NOMO-1 treated with dmso at 0.1 percent for 144 hours (cell line): Measurements from ENCODE around the gene NADSYN1.
"Not testable (repeated sequence)": the region's sequence is repeated elsewhere in the genome, so short reads cannot be mapped to it uniquely, and the experiment has no call there.

Source experiments
- DNase-seq: peaks from one replicate; lab custom pipeline; 2025; ENCODE audit not compliant: unreplicated experiment; lab: John Stamatoyannopoulos, UW

The NADSYN1 gene

GRCh38 chr11:71453037-71453917 is at the start of gene NADSYN1:
Gene NADSYN1 (plus strand): TSS chr11:71453203. CDS start chr11:71453297, 94 bp downstream.
- peak; percentile 94 for DNase-seq

- no peak for DNase-seq
Measured at GRCh38 chr11:71404209-71404608, 48.8 kb upstream of the NADSYN1 start.

GRCh38 chr11:71406681-71407080 is 46.3 kb upstream of the NADSYN1 start:
- DNase-seq, result no peak

DNA sequence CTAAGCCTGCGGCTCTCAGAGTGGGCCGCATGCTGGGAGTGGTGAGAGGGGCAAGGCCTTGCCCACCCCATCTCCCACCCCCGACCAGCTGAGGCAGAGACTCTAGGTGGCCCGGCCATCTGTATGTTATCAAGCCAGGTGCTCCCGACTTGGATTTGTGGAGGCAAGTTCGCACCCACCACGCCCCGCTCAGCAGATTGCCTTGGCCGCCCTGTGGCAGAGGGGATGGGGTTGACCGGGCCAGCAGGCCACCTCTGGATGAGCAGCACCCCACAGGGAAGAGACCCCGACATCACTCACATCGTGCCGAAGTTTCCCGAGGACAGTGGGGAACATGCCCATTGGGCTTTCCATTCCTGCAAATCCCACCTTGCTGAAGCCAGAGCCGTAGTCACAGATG is 45.6 kb upstream of the NADSYN1 start:
- DNase-seq, result no peak

DNA sequence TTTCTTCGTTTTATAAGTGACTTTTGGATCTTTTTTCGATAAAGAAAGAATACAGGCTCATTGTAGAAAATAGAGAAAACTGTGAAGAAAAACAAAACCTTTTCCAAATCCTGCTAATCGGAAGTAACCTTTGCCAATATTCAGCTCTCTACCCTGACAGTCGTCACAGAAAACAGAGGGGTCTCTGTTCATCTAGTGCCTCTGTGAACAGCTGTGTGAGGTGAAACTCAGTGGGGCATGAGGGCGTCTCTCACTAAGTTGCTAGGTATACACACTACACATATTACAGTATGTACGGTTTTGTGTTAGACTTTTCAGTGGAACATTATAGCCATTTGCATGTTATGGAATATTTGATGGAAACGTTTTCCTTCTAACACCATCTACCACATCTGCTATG is 44.2 kb upstream of the NADSYN1 start:
- DNase-seq, result no peak

GRCh38 chr11:71410363-71410966 is 42.5 kb upstream of the NADSYN1 start:
- DNase-seq, result no peak

- no peak for DNase-seq
Measured at GRCh38 chr11:71414645-71415044, 38.4 kb upstream of the NADSYN1 start.

DNA sequence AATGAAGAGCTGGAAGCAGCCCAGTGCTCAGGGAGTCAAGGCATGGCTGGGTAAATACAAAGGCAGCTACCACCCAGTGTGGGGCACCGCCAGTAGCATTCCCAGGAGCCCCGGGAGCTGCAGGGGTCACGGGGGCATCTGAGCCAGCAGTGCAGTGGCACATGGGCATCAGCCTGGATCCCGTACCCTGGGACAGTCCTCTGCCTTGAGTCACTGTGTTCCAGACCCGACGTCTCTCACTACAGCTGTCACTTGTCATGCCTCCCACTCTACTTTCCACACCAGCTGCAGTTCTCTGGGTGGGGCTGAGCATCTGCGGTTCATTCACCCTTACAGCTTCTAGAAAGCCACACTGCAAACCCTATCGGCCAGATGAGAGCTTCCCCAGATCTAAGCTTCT is 34.4 kb upstream of the NADSYN1 start:
- no peak for DNase-seq

- DNase-seq, result no peak
Measured at GRCh38 chr11:71420455-71421241, 32.4 kb upstream of the NADSYN1 start.

- DNase-seq, result no peak
Measured at GRCh38 chr11:71421392-71421950, 31.5 kb upstream of the NADSYN1 start.

DNA sequence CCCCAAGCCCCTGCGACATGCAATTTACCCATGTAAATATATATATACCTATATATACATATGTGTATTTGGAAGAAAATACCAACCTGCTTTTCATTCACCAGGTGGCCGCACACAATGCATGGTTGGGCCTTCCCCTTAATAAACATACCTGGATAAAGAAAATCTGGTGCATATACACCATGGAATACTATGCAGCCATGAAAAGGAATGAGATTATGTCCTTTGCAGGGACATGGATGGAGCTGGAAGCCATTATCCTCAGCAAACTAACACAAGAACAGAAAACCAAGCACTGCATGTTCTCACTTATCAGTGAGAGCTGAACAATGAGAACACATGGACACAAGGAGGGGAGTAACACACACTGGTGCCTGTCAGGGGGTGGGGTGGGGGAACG is 30.7 kb upstream of the NADSYN1 start:
- not testable (repeated sequence) for DNase-seq

- DNase-seq, result no peak
Measured at GRCh38 chr11:71423181-71423790, 29.7 kb upstream of the NADSYN1 start.

GRCh38 chr11:71425409-71425808 is 27.6 kb upstream of the NADSYN1 start:
- DNase-seq, result no peak

DNA sequence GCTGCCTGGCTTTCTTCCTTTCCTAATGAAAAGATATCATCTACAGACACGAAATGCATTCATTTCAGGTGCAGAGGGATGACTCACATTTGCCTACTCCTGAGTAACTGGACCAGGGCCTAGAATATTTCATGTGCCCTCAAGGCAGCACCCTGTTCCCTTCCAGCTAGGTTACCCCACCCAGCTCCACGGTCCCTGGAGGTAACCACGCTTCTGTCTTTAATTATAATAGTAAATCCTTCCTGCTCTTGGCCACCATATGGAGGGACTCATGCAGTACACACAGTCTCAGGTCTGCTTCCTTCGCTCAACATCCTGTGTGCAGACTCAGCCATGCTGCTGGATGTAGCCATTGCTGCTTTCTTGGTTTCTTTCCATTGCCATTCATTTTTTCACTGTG is 27.1 kb upstream of the NADSYN1 start:
- DNase-seq, result no peak

- no peak for DNase-seq
Measured at GRCh38 chr11:71426413-71426812, 26.6 kb upstream of the NADSYN1 start.

DNA sequence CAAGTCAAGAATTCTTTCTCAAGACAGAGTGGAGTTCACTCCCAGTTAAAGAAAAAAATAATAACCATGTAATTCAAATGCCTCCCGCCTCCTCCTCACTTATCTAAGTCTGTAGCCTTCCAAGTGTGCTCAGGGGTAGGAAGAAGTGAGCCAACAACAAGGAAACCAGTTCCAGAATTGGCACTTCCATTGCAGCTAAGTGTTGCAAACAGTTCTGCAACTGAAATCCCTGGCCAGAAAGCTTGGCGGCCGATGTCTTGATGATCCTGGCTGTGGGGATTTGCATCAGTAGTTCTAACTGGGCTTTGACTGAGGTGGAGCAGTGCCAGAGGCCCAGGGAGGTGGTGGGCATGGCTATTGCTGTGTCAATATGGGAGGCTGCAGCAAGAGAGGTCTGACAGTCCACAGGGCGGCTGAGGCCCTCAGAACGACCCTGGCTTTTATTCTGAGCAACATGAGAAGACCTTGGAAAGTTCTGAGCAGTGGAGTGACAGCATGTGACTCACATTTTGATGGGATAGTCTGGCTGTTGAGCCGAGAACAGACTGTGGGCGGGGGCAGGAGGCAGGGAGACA is 24.1 kb upstream of the NADSYN1 start:
- DNase-seq, result no peak

- DNase-seq, result no peak
Measured at GRCh38 chr11:71429701-71430100, 23.3 kb upstream of the NADSYN1 start.

DNA sequence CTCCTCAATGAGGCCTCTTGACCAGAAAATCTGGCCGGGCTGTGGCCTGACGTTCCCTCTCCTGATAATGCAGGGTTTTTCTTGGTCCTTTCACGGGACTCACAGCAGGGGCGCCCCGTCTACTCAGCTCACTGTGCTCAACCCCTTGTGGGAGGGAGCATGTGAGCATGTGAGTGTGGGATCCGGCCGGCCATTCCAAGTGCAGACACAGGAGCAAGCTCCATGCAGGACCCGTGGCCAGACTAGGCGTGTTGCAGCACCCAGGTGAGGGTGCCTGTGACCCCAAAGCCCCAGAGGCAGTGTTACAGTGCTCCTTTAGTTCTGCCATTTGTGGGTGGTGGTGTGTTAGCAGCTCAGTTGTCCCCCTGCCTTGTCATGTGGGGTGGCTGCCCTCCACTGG is 22.8 kb upstream of the NADSYN1 start:
- no peak for DNase-seq

DNA sequence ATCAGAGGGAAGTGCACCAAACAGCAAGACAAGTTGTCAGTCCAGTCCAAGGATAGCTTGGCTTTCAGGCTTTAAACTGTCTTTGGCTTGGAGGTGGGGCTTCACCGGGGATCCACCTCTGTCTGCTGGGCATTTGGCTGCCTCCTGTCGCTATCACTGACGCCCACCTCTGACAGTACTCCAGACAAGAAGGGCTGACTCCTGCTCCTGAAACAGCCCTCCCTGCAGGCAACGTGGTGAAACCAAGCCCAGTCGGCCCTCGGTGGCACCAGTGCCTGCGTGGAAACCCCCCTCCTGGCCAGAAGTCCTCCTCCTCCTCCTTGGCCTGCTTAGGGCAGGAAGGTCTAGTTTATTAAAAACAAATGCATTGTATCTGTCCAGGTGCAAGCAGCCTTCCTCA is 21.7 kb upstream of the NADSYN1 start:
- DNase-seq, result no peak

GRCh38 chr11:71432761-71433647 is 20.0 kb upstream of the NADSYN1 start:
- peak; percentile 67 for DNase-seq
